Measurements from ENCODE around the gene DGKG.

DNA sequence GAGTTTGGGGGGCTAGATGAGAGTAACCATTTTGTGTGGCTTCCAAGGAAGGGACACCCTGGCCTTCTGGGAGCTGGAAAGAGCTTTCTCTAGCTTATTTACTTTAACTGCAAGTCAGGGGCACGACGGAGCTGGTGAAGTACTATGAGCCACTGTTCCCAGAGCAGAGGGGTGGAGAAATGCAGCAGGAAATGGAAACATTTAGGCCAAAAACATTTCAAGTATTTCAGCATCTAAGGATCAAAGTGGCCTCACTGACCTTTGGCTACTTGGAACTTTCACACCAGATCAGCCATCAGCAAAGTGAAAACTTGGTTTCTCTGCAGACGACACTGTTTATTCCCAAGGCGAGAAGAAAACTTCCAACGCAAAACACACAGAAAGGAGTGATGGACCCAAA lies 7.9 kb downstream of the DGKG start:
- TF ChIP-seq POLR2AphosphoS5 (IDR thresholded peaks at IDR 0.05) = no peak
- TF ChIP-seq, protein P1, sequence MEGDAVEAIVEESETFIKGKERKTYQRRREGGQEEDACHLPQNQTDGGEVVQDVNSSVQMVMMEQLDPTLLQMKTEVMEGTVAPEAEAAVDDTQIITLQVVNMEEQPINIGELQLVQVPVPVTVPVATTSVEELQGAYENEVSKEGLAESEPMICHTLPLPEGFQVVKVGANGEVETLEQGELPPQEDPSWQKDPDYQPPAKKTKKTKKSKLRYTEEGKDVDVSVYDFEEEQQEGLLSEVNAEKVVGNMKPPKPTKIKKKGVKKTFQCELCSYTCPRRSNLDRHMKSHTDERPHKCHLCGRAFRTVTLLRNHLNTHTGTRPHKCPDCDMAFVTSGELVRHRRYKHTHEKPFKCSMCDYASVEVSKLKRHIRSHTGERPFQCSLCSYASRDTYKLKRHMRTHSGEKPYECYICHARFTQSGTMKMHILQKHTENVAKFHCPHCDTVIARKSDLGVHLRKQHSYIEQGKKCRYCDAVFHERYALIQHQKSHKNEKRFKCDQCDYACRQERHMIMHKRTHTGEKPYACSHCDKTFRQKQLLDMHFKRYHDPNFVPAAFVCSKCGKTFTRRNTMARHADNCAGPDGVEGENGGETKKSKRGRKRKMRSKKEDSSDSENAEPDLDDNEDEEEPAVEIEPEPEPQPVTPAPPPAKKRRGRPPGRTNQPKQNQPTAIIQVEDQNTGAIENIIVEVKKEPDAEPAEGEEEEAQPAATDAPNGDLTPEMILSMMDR (IDR thresholded peaks at IDR 0.05) = no peak

All from breast epithelium (tissue), 3 donors.